Right renal cortex interstitium (tissue), 3 donors: Measurements from ENCODE around the gene TBX21. TPM values are rescaled to one million over a fixed set of nuclear protein-coding genes. Genes with fewer than 3 reads are reported as not detected.

Experiments used
- DNase-seq, 3 donors: peaks; one replicate each; pipeline ENCODE4 v3.0.0-alpha.2; 2013; ENCODE audit warnings: low read depth in 3 of 3, low spot score in 2 of 3
- polyA plus RNA-seq, 3 donors: library from polyadenylated mRNA; unstranded; fragments of 120-200 nt; gene quantifications; one replicate each; pipeline ENCODE4 v1.2.1, GENCODE V29; 2013; ENCODE audit not compliant: insufficient read length in 3 of 3

TBX21 gene
- polyA plus RNA-seq, result under 1 TPM; 0.10 to 0.17 (median 0.13) TPM

GRCh38 chr17:47733047-47733673 lies at the start of gene TBX21:
Gene TBX21 (plus strand): TSS chr17:47733236. CDS start chr17:47733455, 219 bp downstream.
- no peak for DNase-seq

GRCh38 chr17:47684025-47684424 lies 49.0 kb upstream of the TBX21 start:
- DNase-seq, result no peak

- DNase-seq, result no peak
These were observed 48.4 kb upstream of the TBX21 start for GRCh38 chr17:47684535-47685193.

- DNase-seq, result no peak
These were observed 47.3 kb upstream of the TBX21 start for GRCh38 chr17:47685556-47686275.

GRCh38 chr17:47686276-47686635 lies 46.8 kb upstream of the TBX21 start:
- DNase-seq, result no peak

- no peak for DNase-seq
These were observed 46.2 kb upstream of the TBX21 start for GRCh38 chr17:47686664-47687327.

- no peak for DNase-seq
These were observed 45.7 kb upstream of the TBX21 start for GRCh38 chr17:47687328-47687690.

GRCh38 chr17:47687748-47688147 lies 45.3 kb upstream of the TBX21 start:
- DNase-seq, result no peak

- DNase-seq, result no peak
These were observed 42.9 kb upstream of the TBX21 start for GRCh38 chr17:47690121-47690520.

- DNase-seq, result no peak
These were observed 40.7 kb upstream of the TBX21 start for GRCh38 chr17:47692137-47692894.

GRCh38 chr17:47692895-47693730 lies 39.9 kb upstream of the TBX21 start:
- DNase-seq, result no peak

GRCh38 chr17:47693731-47694580 lies 39.1 kb upstream of the TBX21 start, which contains the start of gene TBKBP1:
Gene TBKBP1 (plus strand): TSS chr17:47694161. CDS start chr17:47696113, 1,952 bp downstream.
- DNase-seq, result peak in 1 of 3 donors; percentile 71

- DNase-seq, result peak in 1 of 3 donors; percentile 34
These were observed 38.2 kb upstream of the TBX21 start for GRCh38 chr17:47694581-47695428.

- no peak for DNase-seq
These were observed 37.3 kb upstream of the TBX21 start for GRCh38 chr17:47695429-47696376.

- no peak for DNase-seq
These were observed 36.1 kb upstream of the TBX21 start for GRCh38 chr17:47696717-47697642.
